ENCODE measurements around the gene PLXNA2.

The PLXNA2 gene

DNA sequence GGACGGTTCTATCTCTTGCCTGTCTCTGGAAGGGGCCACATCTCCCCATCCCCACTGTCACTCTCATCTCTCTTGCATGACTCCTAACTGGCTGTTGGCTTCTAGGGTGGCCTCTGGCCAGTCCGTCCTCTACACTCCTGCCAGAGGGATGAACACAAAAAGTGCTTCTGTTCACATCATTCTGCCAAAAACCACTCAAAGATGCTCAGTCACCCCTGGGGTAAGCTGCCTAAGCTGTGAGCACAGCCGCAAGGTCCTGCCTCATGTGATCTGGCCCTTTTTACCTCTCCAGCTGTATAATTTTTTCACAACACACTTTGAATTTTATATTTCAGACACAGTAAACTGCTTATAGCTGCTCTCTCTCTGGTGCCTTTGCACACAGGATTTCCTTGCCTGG is 235.7 kb downstream of the PLXNA2 start:
- no peak for DNase-seq

DNA sequence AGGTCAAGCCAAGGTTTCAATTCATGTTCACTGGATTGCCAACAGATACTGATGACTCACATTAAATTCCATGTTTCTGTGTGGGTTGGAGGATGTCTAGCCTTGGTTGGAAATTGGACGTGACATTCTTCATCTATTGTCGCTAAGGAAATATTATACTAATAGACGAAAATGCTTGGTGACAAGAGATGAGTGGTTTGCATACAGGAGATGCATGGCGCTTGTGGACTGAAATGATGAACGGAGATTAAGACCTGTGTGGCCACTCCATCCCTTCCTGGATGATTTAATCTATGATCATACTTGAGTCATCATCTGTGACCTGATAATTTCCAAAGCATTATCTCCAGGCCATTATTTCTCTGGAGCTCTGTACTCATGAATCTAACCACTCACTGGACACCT is 236.2 kb downstream of the PLXNA2 start:
- DNase-seq, result no peak

DNA sequence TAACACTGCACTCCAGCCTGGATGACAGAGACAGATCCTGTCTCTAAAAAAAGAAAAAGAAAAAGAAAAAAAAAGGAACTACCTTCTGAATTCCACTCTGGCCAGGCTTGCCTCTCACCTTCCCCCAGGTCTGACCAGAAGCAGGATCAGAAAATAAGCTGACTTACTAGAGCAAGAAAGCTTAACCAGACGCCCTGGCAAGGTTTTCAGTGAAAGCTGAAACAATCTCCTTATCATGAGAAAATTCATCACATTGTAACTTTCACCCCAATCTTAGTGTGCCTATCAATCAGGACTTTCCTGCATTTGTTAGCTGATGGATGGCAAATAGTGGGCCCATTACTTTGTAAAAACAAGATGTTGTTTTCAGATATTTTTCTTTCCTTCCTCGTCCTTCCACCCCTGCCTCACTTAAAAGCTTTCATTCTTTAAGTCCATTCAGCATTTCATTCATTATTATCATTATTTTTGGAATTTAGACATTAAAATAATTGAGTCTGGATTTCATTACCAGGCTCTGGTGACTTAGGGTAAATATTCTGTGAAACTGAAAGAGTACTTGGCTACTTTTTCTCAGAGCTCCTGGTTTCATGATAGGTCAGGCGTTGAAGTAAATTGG is 236.8 kb downstream of the PLXNA2 start:
- no peak for DNase-seq

DNA sequence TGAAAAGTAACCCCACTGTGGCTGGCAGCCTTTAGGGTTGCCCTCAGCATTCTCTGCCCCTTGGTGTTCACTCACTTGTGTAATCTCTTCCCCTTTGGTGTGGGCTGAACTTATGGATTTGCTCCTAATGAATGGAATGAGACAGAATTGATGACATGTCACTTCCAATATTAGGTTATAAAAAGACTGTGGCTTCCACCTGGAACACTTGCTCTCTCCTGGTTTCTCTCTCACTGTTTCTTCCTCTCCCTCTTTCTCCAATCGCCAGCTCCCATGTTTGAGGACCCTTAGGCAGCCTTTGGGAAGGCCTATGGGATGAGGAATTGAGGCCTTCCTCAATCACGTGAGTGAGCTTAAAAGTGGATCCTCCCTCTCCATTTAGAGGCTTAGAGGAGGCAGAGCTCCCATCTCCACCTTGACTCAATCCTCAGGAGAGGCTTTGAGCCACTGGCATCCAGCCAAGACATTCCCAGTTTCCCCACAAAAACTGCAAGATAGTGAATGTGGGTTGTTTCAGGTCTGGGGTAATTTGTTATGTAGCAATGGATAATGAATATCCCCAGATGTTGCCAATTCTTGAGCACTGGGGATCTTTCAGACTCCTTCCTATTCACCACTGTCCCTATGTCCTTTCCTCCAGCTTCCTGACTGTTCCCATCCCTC is 237.8 kb downstream of the PLXNA2 start:
- DNase-seq, result no peak

DNA sequence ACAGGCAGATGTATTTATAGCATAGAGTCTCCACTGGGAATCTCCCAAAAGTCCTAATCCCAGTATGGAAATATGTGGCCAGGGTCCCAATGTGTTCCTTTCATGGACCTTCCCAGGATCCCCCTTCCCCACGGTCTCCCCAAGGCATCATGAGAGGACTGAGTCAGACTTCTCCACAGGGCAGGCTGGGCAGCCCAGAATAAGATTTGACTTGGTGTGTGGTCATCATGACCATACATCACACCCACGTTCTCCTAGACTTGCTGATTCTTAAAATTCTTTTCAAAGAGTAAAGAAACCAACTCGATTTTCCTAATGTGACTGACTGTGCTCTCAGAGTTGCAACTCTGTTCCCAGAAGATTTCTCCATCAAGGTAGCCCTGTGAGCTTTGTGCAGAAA is 239.3 kb downstream of the PLXNA2 start:
- DNase-seq, result no peak

DNA sequence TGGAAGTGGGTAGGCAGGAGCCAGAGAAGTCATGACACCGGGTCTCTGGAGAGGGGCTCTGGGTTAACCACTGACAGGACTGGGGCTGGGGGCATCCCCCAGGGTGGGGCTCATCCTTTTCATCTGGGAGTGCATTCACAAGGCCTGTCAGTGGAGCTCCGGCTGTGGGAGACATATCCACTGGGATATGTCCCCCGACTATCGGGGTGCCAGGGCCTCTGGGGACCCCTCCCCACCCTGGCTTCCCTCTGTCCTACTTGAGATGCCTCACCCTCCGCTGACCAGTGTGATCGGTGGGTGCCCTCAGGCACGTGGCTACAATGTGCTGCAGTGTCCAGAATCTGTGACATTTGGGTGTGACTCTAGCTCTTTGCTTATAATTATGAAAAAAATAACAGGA is 240.9 kb downstream of the PLXNA2 start:
- no peak for DNase-seq

DNA sequence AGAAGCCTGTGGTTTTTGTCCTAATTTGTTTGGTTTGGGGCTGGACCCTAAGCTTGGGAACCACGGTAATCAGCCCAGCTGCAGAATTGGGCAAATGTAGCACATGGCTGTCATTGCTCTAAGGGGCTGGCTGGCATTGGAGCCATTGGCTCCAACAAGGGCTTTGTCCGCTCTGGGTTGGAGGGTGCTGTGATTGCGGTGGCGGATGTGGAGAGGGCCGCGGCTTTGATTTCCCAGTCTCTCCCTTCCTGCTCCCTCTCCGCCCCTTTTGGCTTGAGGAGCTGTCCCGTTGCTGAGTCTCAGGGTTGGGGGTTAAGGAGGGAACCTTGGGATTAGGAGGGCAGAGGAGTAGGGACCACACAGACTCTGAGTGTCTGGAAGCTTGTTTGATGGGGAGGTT is 241.5 kb downstream of the PLXNA2 start:
- DNase-seq, result no peak

DNA sequence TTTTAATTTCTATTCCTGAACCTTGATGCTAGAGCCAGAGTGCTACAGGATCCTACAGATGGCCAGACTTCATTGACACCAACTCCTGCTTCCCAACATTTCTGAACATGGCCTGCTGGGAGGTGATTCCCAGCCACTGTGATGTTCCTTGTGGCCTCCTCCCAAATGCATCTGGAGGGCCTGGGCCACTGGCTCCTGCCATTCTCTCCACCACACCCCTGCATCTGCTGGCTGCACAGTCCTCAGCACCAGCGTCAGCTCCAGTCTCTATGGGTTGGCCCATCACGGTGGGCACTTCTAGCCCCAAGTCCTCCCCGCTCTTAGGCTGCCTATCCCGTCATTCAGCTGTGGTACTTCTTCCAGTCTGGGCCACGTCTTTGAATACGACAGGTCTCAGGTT is 242.1 kb downstream of the PLXNA2 start:
- DNase-seq, result no peak

DNA sequence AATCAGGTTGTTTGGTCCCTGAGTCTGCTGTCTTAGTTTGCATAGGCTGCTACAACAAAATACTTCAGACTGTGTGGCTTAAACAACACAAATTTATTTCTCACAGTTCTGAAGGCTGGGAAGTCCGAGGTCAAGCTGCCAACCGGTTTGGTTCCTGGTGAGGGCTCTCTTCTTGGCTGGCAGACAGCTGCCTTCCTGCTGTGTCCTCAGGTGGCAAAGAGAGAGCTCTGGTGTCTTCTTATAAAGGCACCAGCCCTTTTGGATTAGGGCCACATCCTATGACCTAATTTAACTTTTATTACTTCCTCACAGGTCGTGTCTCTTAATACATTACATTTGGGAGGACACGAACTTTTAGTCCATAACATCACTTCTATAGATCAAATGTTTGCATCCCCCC is 243.7 kb downstream of the PLXNA2 start:
- DNase-seq, result no peak

DNA sequence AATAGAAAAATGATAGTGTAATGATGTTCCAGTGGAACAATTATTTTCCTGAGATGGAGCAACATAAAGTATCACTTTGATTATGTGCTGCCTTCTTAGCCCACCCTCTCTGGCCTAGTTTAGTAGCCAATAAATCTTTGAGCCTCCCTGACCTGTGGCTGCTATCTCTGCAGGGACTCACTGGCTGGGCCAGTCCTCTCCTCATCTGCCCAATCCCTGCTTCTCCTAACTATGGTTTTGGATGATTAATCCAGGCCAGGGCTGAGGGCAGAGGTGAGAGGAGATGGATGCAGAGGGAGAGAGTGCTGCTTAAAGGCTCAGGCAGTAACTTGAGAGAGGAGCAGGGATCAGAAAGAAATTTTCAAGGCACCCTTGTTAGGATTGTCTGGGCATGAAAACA is 244.2 kb downstream of the PLXNA2 start:
- no peak for DNase-seq

DNA sequence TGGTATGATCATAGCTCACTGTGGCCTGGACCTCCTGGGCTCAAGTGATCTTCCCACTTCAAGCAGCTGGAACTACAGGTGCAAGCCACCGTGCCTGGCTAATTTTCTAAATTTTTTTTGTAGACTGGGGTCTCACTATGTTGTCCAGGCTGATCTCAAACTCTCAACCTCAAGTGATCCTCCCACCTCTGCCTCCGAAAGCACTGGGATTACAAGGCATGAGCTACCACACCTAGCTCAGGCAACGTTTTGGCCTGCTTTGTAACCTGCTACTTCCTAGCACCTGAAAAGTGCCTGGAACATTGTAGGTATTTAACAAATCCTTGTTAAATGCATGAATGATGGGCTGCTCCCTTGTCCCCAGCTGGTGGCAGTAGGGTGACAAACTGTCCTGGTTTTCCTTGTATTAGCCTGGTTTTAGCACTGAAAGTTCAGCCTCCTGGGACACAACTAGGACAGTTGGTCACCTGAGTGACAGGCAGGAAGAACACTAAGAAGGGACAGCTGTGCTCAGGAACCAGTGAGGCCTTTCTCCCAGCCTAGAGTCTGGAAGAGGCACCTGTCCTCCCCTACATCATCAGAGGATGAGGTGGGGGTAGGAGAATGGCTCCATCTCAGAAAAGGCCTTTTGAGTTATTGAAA is 244.8 kb downstream of the PLXNA2 start:
- DNase-seq, result no peak

DNA sequence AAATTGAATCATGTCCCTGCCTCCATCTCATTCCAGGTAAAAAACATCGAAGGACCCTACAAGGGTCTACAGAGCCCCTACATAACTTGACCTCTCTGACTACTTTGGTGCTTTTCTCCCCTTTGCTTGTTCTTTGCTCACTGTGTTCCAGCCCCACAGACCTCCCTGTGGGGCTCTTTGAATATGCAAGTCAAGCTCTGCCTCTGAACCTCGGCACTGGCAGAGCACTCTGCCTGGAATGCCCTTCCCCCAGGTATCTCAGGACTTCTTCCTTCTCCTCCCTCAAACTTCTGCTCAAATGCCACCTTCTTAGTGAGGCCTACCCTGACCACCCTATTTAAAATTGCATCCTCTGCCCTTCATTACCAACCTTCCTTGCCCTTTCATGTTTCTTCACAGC is 245.5 kb downstream of the PLXNA2 start:
- no peak for DNase-seq

DNA sequence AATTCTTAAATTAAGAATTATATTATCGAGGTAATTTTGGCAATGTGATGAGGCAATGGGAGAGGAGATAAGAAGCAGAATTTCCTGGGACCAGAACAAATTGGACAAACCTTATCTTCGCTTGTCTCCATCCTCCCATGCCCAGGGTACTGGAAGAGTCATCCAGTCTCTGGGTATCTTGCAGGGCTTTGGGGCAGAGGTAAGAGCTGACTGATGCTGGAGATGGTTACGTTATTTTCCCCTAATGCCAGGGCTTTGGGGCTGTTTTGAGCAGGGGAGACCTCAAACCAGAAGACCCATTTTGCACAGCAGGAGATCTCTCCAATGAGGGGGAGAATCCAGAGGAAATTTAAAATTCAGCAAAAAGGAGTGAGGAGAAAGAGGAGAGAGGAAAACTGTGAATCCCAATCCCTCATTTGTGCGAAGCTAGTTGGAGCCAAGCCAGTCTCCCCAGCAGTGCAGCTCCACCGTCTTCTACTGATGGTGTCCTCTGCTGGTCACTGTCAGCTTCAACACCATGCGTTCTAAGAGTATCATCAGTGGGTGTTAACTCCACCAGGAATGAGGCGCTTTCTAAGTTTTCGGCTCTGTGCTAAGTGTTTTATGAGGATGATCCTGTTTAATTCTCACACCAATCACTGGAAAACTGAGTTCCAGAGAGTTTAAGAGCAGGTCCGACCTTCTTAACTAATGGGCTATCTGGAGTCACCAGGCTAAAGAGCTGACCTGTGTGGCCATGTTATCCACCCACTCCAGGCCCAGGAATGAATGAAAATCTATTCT is 246.5 kb downstream of the PLXNA2 start:
- peak; percentile 19 to 39 for DNase-seq

DNA sequence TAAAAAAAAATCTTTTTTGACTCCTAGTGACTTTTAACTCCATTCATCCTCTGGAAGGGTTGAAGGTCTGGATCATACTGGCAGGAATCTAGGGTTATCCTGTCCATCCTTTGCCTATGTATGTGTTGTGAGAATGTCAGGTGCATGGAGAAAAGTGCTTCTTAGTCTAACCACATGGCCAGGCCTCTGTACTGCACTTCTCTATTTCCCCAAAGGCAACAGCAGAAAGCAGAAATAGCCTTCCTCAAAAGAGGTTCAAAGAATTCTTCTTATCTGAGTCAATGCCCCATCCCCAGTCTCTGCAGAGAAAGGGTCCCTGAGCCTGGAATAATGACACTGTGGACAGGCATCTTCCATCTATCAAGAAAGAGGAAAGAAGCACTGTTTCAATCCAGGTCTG is 247.5 kb downstream of the PLXNA2 start:
- DNase-seq, result no peak

DNA sequence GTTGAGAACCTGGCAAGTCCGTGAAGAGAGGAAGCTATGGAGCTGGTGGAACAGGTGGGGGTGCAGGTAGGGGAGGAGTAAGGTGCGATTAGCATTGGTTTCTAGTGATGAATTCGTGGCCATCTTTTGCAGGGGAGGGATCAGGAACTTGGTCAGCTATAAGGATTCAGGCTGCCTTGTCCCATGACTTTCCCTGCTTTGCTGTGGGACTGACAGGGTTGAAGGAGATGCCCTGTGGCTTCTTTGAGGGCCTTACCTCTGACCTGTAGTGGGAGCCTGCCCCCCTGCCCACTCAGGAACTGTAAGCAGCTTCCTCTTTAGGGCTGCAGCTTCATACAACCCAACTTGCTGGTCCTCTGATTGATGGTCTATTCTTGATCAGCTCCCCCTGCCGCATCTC is 248.6 kb downstream of the PLXNA2 start:
- no peak for DNase-seq

DNA sequence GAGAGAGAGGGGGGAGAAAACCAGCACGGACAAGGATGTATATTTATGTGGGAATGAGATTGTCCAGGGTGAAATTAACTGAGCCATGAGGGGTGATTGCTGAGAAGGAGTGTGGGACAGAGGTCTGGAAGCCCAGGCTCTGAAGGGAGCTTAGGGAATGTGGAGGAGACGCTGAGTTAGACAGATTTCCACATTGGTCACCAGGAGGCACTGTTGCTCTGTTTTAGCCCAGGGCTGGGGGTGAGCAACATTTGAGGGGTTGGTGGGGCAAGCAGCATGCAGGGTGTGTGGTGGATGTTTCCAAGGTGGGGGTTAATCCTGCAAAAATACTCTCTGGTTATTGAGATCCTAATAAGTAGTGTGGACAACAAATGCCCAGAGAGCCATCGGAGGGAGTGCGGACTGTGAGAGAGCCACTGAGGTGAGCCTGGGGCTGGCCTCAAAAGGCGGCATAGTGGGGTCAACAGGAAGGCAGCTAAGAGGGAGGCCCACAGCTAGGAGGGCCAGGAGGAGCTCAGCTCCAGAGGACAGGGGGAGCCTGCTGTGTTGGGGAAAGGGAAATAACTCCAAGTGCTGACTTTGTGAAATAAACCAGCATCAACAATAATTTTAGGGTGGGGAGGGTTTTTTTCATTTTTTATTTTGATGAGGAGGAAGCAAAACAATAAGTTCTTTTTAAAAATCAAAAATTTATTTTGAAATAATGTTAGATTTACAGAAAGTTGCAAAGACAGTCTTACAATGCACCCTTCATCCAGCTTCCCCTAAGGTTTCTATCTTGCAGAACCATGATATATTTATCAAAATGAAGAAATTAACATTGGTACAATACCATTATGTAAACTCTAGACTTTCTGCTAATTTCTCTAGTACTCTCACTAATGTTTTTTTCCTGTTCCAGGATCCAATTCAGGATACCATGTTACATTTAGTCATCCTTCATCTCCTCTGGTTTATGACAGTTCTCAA is 250.4 kb downstream of the PLXNA2 start:
- no peak for DNase-seq

DNA sequence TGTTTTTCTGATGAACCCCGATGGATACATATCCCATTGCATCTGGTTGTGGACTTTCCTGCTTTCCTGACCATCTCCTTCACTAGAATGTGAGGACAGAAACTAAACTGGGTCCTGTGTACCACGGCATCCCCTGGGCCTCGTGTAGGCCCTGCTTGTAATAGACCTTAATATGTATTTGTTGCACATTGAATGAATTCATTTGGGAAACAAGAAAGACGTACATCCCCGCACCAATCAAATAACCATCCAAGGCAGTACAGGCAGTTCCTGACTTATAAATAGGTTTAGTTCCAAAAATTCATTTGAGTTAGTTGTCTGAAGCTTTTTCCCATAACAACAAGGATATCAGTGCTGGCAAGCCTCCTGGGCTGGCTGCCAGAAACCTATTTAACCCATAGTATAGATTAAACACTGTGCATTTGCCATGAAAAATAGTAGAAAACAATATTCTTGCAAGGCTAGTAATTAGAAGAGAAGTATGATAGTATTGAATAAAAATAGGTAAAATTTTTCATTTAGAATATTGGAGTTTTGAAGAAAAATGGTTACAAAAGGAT is 251.4 kb downstream of the PLXNA2 start:
- DNase-seq, result no peak

DNA sequence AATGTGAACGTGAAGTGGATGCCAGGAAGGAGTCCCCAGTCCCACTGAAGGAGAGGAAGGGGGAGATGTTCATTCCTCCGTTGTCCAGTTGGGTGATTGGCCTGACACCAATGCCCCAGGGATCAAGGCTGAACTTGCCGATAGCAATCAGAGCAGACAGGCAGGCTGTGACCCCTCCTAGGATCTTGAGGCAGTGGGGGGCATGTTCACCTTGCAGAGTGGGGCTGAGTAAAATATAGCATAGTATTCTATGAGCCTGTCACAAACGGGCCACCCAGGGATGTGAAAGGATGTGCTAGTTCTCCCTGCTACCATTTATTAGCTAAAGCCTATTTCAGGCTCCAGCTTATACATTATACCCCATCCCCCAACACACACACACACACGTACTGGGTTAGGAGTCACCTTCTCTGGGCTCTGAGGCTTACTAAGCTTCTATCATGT is 252.6 kb downstream of the PLXNA2 start:
- DNase-seq, result no peak

DNA sequence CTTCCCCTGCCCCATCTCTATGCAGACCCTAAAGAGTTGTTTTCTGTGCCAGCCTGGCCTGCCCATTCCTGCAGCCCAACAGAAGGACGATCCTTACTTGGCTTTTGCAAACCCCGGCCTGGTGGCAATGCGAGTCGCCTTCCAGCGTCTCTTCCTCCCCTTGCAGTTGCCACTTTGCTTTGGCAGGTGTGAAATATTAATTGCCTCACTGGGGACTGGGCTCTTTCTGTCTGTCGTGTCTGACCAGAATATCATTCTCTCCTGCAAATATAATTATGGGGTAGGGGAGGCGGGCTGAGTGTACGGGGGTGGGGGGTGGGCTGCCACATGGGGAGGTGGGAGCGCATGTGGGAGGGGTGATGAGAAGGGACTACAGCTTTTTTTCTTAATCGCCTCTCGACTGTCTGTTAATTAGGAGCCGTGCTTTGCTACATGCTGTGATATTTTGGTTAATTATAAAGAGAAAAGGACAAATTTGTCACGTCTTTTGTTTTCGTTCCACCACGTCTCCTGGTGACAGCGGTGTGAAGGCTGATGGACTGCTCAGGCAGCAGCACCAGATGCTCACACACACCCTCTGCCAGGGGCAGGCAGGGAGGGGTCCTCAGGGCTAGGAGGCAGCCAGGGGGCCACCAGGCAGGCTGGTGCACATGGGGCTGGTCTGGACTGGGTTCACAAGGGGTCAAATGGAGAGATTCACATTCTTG is 253.2 kb downstream of the PLXNA2 start:
- DNase-seq, result no peak

DNA sequence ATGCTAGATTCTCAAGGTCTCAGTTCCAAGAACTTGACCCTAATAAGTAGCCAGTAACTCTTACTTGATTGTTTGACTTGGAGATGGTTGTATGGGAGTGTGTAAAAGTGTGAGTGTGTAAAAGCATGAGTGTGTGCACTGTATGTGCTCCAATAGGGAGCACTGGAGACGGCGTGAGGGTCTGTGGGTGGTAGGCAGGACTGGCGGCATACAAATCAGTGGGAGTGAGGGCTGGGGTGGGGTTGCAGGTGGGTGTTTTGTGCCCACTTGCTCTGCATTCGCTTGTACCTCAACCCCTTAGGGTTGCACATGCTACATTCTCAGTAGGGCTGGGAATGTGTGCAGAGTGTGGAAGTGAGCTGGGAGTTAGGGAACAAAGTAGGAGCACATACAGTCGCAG is 253.7 kb downstream of the PLXNA2 start:
- DNase-seq, result no peak
